HepG2 (cell line): ENCODE data around the gene ARG2. TPM values are rescaled to one million over a fixed set of nuclear protein-coding genes. Genes with fewer than 3 reads are reported as not detected.

ENCODE experiments used
- AGO2 ChIP-seq: fragments of 200-400 bp; formaldehyde crosslinking; optimal IDR thresholded peaks from 2 replicates; pipeline ENCODE3; 2017; ENCODE audit warnings: mild to moderate bottlenecking, low read depth, low read length, moderate library complexity
- ARID4A ChIP-seq: sonication (generic); formaldehyde crosslinking; IDR thresholded peaks from 2 replicates; pipeline ENCODE4 v1.5.0; 2020; ENCODE audit warnings: mild to moderate bottlenecking, missing genetic modification reagents, borderline replicate concordance
- ATF1 ChIP-seq: IDR thresholded peaks from 2 replicates; pipeline ENCODE4 v1.6.1; 2016; ENCODE audit warnings: mild to moderate bottlenecking, control low read depth
- E2F5 ChIP-seq: sonication (generic); formaldehyde crosslinking; conservative IDR thresholded peaks from 2 replicates; pipeline ENCODE4 v1.4.0; 2020; ENCODE audit warnings: missing genetic modification reagents
- MTA3 ChIP-seq: sonication (generic); formaldehyde crosslinking; IDR thresholded peaks from 2 replicates; pipeline ENCODE4 v1.4.0; 2020; ENCODE audit warnings: missing genetic modification reagents
- PRDM15 ChIP-seq: sonication (generic); formaldehyde crosslinking; IDR thresholded peaks from 2 replicates; pipeline ENCODE4 v1.4.0; 2020; ENCODE audit warnings: missing genetic modification reagents
- RAD51 ChIP-seq: fragments of 450-650 bp; IDR thresholded peaks from 2 replicates; pipeline ENCODE4 v1.6.1; 2016; ENCODE audit warnings: borderline replicate concordance
- SPEN ChIP-seq: sonication (generic); formaldehyde crosslinking; IDR thresholded peaks from 2 replicates; pipeline ENCODE4 v1.5.1; 2020; ENCODE audit warnings: low read depth, mild to moderate bottlenecking, missing genetic modification reagents
- SRF ChIP-seq: IDR thresholded peaks from 2 replicates; pipeline ENCODE4 v1.6.1; 2011; ENCODE audit warnings: mild to moderate bottlenecking, low read depth, low read length, moderate library complexity
- SSRP1 ChIP-seq: IDR thresholded peaks from 2 replicates; pipeline ENCODE4 v1.6.1; 2016; ENCODE audit warnings: control low read depth
- ZFP37 ChIP-seq: sonication (generic); formaldehyde crosslinking; IDR thresholded peaks from 2 replicates; pipeline ENCODE4 v1.4.0; 2020; ENCODE audit warnings: missing genetic modification reagents, borderline replicate concordance
- ZNF264 ChIP-seq: sonication (generic); formaldehyde crosslinking; IDR thresholded peaks from 2 replicates; pipeline ENCODE4 v1.4.0; 2020; ENCODE audit warnings: missing genetic modification reagents
- ZNF292 ChIP-seq: sonication (generic); formaldehyde crosslinking; IDR thresholded peaks from 2 replicates; pipeline ENCODE4 v1.8.1; 2022; ENCODE audit warnings: mild to moderate bottlenecking, low read depth, missing genetic modification reagents, borderline replicate concordance
- ZNF441 ChIP-seq: sonication (generic); formaldehyde crosslinking; IDR thresholded peaks from 2 replicates; pipeline ENCODE4 v1.7.0; 2021; ENCODE audit warnings: missing genetic modification reagents, borderline replicate concordance
- ZNF639 ChIP-seq: conservative IDR thresholded peaks from 2 replicates; pipeline ENCODE4 v1.6.1; 2018; ENCODE audit warnings: missing genetic modification reagents
- ZNF704 ChIP-seq: sonication (generic); formaldehyde crosslinking; IDR thresholded peaks from 2 replicates; pipeline ENCODE4 v1.8.1; 2023; ENCODE audit warnings: mild to moderate bottlenecking, inconsistent platforms, moderate library complexity, missing genetic modification reagents, borderline replicate concordance
- polyA plus RNA-seq, 8 experiments: library from polyadenylated mRNA; depleted of rRNA in 3 of 8; stranded (reverse) in 7 of 8; unstranded in 1 of 8; fragments of >200 nt; fragmentation: Illumina TruSeq in 4 of 8; extraction: Trizol in 4 of 8; gene quantifications; 2 replicates each; pipeline versions ENCODE4 v1.2.1 to v1.2.3, GENCODE V29; 2011 to 2016; ENCODE audit warnings: low read depth in 4 of 8, missing spikeins in 1 of 8, mixed read lengths in 1 of 8; ENCODE audit not compliant: insufficient read depth in 1 of 8
- total RNA-seq, 5 experiments: library from RNA; depleted of rRNA; stranded (reverse); fragments of >200 nt; fragmentation: Illumina TruSeq; extraction: Trizol; gene quantifications; 2 replicates each; pipeline ENCODE4 v1.2.3, GENCODE V29; 2016; ENCODE audit warnings: low read depth in 1 of 5

ARG2 gene
- total and polyA plus RNA-seq, 2 of the 13 experiments (the other 11 are each of a cell fraction or from before 2014, with no cell fraction given), result 37.5 to 73.6 TPM

GRCh38 chr14:67599698-67600561, 19.8 kb upstream of the ARG2 start, which contains the start of gene PIGH (continued):
- no peak for TF ChIP-seq ZFP37 (CRISPR knock-in tag)
- TF ChIP-seq E2F5, result peak; percentile 52; the same call in 1 of the 2 replicates
- peak; percentile 65 for TF ChIP-seq SPEN (CRISPR knock-in tag)
- TF ChIP-seq SSRP1 (CRISPR knock-in tag), result no peak
- no peak; the same call in 1 of the 2 replicates for TF ChIP-seq ATF1 (CRISPR knock-in tag)
- peak; percentile 40 for TF ChIP-seq AGO2
- no peak for TF ChIP-seq SRF
- TF ChIP-seq RAD51, result no peak
- TF ChIP-seq ZNF264, result peak; percentile 0; the same call in 1 of the 2 replicates
- peak; percentile 23; the same call in 1 of the 2 replicates for TF ChIP-seq ZNF441 (CRISPR knock-in tag)
- TF ChIP-seq ZNF704 (CRISPR knock-in tag), result peak; percentile 78; the same call in 1 of the 2 replicates
- TF ChIP-seq PRDM15 (CRISPR knock-in tag), result no peak
- 0 out of 2 replicates have a peak, but pooled peaks have one; percentile 34 for TF ChIP-seq ZNF639
- TF ChIP-seq ARID4A (CRISPR knock-in tag), result peak; percentile 89
- peak; percentile 29; the same call in 1 of the 2 replicates for TF ChIP-seq ZNF292
- TF ChIP-seq MTA3 (CRISPR knock-in tag), result no peak
